Colonic mucosa (tissue), 4 donors: Measurements from ENCODE around the gene PAN3. TPM values are rescaled to one million over a fixed set of nuclear protein-coding genes. Genes with fewer than 3 reads are reported as not detected.

ENCODE experiments used
- DNase-seq: peaks from one replicate; pipeline ENCODE4 v3.0.0-alpha.2; 2020
- H3K27ac ChIP-seq: fragments of 200-600 bp; one replicate; pipeline ENCODE4 v1.8.0; 2021
- H3K27me3 ChIP-seq: fragments of 200-600 bp; one replicate; pipeline ENCODE4 v1.8.0; 2021
- H3K36me3 ChIP-seq: fragments of 200-600 bp; one replicate; pipeline ENCODE4 v1.8.0; 2021
- H3K4me1 ChIP-seq: fragments of 200-600 bp; one replicate; pipeline ENCODE4 v1.8.0; 2021; ENCODE audit warnings: mild to moderate bottlenecking
- H3K4me3 ChIP-seq: fragments of 200-600 bp; one replicate; pipeline ENCODE4 v1.8.0; 2021
- H3K9ac ChIP-seq, 2 donors: one replicate each; pipeline ENCODE4 v1.7.0; 2013; ENCODE audit warnings: control low read depth in 2 of 2, low read depth in 2 of 2, low read length in 2 of 2
- H3K9me3 ChIP-seq: fragments of 200-600 bp; one replicate; pipeline ENCODE4 v1.8.0; 2021
- intact Hi-C: fragments of 100-400 bp; cut with DNase I; formaldehyde crosslinking; loops from one replicate; pipeline ENCODE4 v1.14.1; 2022
- total RNA-seq, 2 donors: library from RNA; stranded (reverse); fragmentation: NEBNext Ultra II Directional in 1 of 2; extraction: Animal tissue kit (Norgen Biotek cat#: 25700) in 1 of 2; gene quantifications; one replicate each; pipeline ENCODE4 v1.2.1, GENCODE V29; 2021
- TF ChIP-seq, protein P1 (sequence below): fragments of 200-600 bp; IDR thresholded peaks from one replicate; pipeline ENCODE4 v1.8.0; 2022; ENCODE audit warnings: antibody characterized with exemption, mild to moderate bottlenecking
- donor health status: healthy.
- donor health status: DM: no; HTN: no; CAD: no.
- donor health status: DM: no; HTN: no; CAD: no.

Gene PAN3
- total RNA-seq, 2 donors from 2014 or later, result 29.3 to 38.7 TPM

DNA sequence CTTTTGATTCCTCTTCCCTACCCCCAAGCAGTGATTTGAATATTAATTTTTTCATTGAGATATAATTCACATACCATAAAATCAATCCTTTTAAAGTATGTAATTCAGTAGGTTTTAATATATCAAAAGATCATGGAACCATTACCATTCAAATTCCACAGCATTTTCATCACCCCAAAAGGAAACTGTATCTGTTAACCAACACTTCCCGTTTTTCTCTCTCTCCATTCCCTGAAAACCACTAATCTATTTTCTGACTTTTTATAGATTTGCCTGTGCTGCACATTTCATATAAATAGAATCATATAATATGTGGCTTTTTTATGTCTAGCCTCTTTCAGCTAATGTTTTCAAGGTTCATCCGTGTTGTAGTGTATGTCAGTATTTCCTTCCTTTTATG is 107.1 kb downstream of the PAN3 start:
- no peak overlapping the region for H3K27ac ChIP-seq
- TF ChIP-seq, protein P1, sequence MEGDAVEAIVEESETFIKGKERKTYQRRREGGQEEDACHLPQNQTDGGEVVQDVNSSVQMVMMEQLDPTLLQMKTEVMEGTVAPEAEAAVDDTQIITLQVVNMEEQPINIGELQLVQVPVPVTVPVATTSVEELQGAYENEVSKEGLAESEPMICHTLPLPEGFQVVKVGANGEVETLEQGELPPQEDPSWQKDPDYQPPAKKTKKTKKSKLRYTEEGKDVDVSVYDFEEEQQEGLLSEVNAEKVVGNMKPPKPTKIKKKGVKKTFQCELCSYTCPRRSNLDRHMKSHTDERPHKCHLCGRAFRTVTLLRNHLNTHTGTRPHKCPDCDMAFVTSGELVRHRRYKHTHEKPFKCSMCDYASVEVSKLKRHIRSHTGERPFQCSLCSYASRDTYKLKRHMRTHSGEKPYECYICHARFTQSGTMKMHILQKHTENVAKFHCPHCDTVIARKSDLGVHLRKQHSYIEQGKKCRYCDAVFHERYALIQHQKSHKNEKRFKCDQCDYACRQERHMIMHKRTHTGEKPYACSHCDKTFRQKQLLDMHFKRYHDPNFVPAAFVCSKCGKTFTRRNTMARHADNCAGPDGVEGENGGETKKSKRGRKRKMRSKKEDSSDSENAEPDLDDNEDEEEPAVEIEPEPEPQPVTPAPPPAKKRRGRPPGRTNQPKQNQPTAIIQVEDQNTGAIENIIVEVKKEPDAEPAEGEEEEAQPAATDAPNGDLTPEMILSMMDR, result no peak
- intact Hi-C loops, result no loop called here
- no peaks in the 10 kb centered on the region for H3K4me1 ChIP-seq
- H3K27me3 ChIP-seq, result no peaks in the 10 kb centered on the region
- H3K4me3 ChIP-seq, result no peak overlapping the region
- H3K9me3 ChIP-seq, result no peaks in the 10 kb centered on the region
- H3K9ac ChIP-seq, result no peak overlapping the region
- H3K36me3 ChIP-seq, result no peaks in the 10 kb centered on the region
- no peak for DNase-seq

GRCh38 chr13:28246891-28247290 is 108.5 kb downstream of the PAN3 start:
- intact Hi-C loops, result no loop called here

DNA sequence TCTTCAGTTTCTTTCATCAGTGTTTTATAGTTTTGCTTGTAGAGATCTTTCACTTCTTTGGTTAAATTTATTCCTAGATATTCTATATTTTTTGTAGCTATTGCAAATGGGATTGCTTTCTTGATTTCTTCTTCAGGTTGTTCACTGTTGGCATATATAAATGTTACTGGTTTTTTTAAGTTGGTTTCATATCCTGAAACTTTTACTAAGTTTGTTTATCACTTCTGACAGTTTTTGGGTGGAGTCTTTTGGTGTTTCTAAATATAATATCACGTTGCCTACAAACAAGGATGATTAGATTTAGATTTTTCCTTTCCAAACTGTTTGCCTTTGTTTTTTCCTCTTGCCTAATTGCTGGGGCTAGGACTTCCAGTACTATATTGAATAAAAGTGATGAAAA is 109.7 kb downstream of the PAN3 start:
- TF ChIP-seq, protein P1, result no peak
- H3K27ac ChIP-seq, result no peak overlapping the region
- no peaks in the 10 kb centered on the region for H3K9me3 ChIP-seq
- no peak for DNase-seq
- no peaks in the 10 kb centered on the region for H3K4me1 ChIP-seq
- no peaks in the 10 kb centered on the region for H3K36me3 ChIP-seq
- H3K27me3 ChIP-seq, result no peaks in the 10 kb centered on the region
- no peak overlapping the region for H3K9ac ChIP-seq
- no peak overlapping the region for H3K4me3 ChIP-seq
- intact Hi-C loops, result no loop called here

More at GRCh38 chr13:28246891-28247290, 108.5 kb downstream of the PAN3 start:
- Histone ChIP-seq H3K9ac (no peak overlapping the region), H3K9me3 (no peaks in the 10 kb centered on the region), H3K4me3 (no peak overlapping the region), H3K36me3 (no peaks in the 10 kb centered on the region), H3K27me3 (no peaks in the 10 kb centered on the region), H3K4me1 (no peaks in the 10 kb centered on the region), H3K27ac (no peak overlapping the region)
- TF ChIP-seq, protein P1, result no peak
- DNase-seq, result no peak

DNA sequence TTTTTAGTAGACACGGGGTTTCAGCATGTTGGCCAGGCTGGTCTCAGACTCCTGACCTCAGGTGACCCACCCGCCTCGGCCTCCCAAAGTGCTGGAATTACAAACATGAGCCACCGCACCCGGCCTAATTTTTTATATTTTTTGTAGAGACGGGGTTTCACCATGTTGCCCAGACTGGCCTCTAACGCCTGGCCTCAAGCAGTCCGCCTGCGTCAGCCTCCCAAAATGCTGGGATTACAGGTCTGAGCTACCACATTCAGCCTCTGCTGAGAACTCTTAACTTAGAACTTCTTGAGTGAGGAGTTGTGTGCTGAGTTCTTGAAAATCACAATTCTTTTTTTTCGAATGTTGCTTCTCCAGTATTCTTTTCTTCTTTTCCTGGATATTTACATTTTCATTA is 112.2 kb downstream of the PAN3 start:
- no peaks in the 10 kb centered on the region for H3K4me1 ChIP-seq
- TF ChIP-seq, protein P1, result no peak

DNA sequence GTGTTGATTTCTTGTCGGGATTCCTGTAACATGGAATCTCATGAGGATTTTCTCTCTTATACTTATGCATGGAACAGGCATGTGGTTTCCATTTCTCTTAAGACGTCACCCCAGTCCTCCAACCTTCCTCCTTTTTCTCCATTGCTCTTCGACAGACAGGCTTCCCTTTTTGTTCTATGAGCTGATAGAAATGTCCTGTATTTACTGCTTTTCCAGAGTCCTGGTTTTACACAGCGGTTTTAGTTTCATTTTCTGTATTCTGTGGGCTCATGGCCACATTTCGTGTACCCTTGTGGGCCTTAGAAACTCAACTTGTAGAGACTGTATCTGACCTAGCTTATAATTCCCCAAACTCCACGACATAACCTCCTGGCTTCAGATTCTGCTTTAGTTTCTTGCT is 113.1 kb downstream of the PAN3 start:
- TF ChIP-seq, protein P1, result no peak
- no peaks in the 10 kb centered on the region for H3K9me3 ChIP-seq
- H3K4me3 ChIP-seq, result no peak overlapping the region
- H3K36me3 ChIP-seq, result no peaks in the 10 kb centered on the region
- no peaks in the 10 kb centered on the region for H3K4me1 ChIP-seq
- DNase-seq, result no peak
- no peak overlapping the region for H3K9ac ChIP-seq
- H3K27ac ChIP-seq, result no peak overlapping the region
- no peaks in the 10 kb centered on the region for H3K27me3 ChIP-seq
- intact Hi-C loops, result no loop called here

More for the DNA sequence above, 112.2 kb downstream of the PAN3 start:
- no peak for DNase-seq
- H3K9me3 ChIP-seq, result no peaks in the 10 kb centered on the region
- no peak overlapping the region for H3K27ac ChIP-seq
- no peak overlapping the region for H3K9ac ChIP-seq
- no peaks in the 10 kb centered on the region for H3K27me3 ChIP-seq
- intact Hi-C loops, result no loop called here
- no peaks in the 10 kb centered on the region for H3K36me3 ChIP-seq
- no peak overlapping the region for H3K4me3 ChIP-seq

- intact Hi-C loops, result no loop called here
- H3K9ac ChIP-seq, result no peak overlapping the region
- no peaks in the 10 kb centered on the region for H3K36me3 ChIP-seq
- no peak for DNase-seq
- TF ChIP-seq, protein P1, result no peak
- H3K4me1 ChIP-seq, result no peaks in the 10 kb centered on the region
- no peaks in the 10 kb centered on the region for H3K27me3 ChIP-seq
- H3K4me3 ChIP-seq, result no peak overlapping the region
- H3K9me3 ChIP-seq, result no peaks in the 10 kb centered on the region
- H3K27ac ChIP-seq, result no peak overlapping the region
Measured at GRCh38 chr13:28252547-28252946, 114.2 kb downstream of the PAN3 start.
